Endothelial cell of umbilical vein (primary cell): ENCODE results near the gene SRSF11.

Experiments used
- CTCF ChIP-seq, 2 donors: IDR thresholded peaks; 1 replicate in 1 of 2; 2 replicates in 1 of 2; pipeline ENCODE4 v1.5.1; 2011; ENCODE audit warnings: low read length in 2 of 2, mild to moderate bottlenecking in 2 of 2, moderate library complexity in 2 of 2, control low read depth in 1 of 2, inconsistent platforms in 1 of 2, low read depth in 1 of 2; ENCODE audit not compliant: insufficient read depth in 1 of 2; ENCODE audit errors: extremely low read depth in 1 of 2
- EZH2 ChIP-seq: IDR thresholded peaks from 2 replicates; pipeline ENCODE4 v1.6.1; 2012; ENCODE audit warnings: borderline replicate concordance, low read depth, mild to moderate bottlenecking, moderate library complexity, low read length, inconsistent platforms; ENCODE audit not compliant: severe bottlenecking
- FOS ChIP-seq: IDR thresholded peaks from 2 replicates; pipeline ENCODE4 v1.6.1; 2011; ENCODE audit warnings: mild to moderate bottlenecking, low read length, moderate library complexity, borderline replicate concordance; ENCODE audit not compliant: insufficient read depth
- GATA2 ChIP-seq: IDR thresholded peaks from 2 replicates; pipeline ENCODE4 v1.7.0; 2011; ENCODE audit warnings: low read depth, mild to moderate bottlenecking, moderate library complexity, mixed read lengths, low read length; ENCODE audit not compliant: insufficient read length, insufficient read depth
- JUN ChIP-seq: IDR thresholded peaks from 2 replicates; pipeline ENCODE4 v1.6.1; 2011; ENCODE audit warnings: borderline replicate concordance, low read depth; ENCODE audit not compliant: insufficient read length, insufficient read depth
- MAX ChIP-seq: IDR thresholded peaks from 2 replicates; pipeline ENCODE4 v1.6.1; 2011; ENCODE audit not compliant: insufficient read depth, insufficient read length
- POLR2A ChIP-seq: IDR thresholded peaks from 2 replicates; pipeline ENCODE4 v1.6.1; 2012; ENCODE audit warnings: low read depth, mild to moderate bottlenecking, control low read depth, low read length
- POLR2AphosphoS5 ChIP-seq: IDR thresholded peaks from 2 replicates; pipeline ENCODE4 v1.6.1; 2012; ENCODE audit warnings: low read depth, mild to moderate bottlenecking, control low read depth, low read length, moderate library complexity; ENCODE audit not compliant: insufficient read depth

GRCh38 chr1:70256664-70257063, 35.5 kb downstream of the SRSF11 start:
- TF ChIP-seq CTCF (IDR thresholded peaks at IDR 0.05; ENCODE audit: extremely low read depth in 1 of 2, insufficient read depth in 1 of 2, low read depth in 1 of 2, low read length in 2 of 2) (no peak), JUN (no peak), POLR2AphosphoS5 (no peak), POLR2A (no peak), EZH2 (no peak), FOS (no peak), GATA2 (no peak), MAX (no peak)
